SK-N-SH (cell line): Measurements from ENCODE around the gene CALCOCO1. TPM values are rescaled to one million over a fixed set of nuclear protein-coding genes. Genes with fewer than 3 reads are reported as not detected.

ENCODE experiments used
- CTCF ChIA-PET: fragments of 300-600, 350-600 bp; formaldehyde crosslinking; extraction: SDS; loops from one replicate; lab custom pipeline; 2021; lab: Yijun Ruan, JAX
- POLR2A ChIA-PET: fragments of 350-600 bp; sonication (Branson Sonifier 250); formaldehyde crosslinking; extraction: SDS; loops from one replicate; lab custom pipeline; 2020; ENCODE audit warnings: antibody characterized with exemption, inconsistent platforms; lab: Yijun Ruan, JAX
- DNase-seq: peaks from one replicate; pipeline ENCODE4 v3.0.0; 2012
- H2AFZ ChIP-seq: fragments of 200-600 bp; sonication (generic); 2 replicates; pipeline ENCODE4 v1.8.1; 2016; ENCODE audit warnings: antibody characterized with exemption, mild to moderate bottlenecking, low read depth
- H3F3A ChIP-seq: fragments of 200-600 bp; sonication (generic); replicated peaks from 2 replicates; pipeline ENCODE3; 2016; ENCODE audit warnings: antibody characterized with exemption, mild to moderate bottlenecking; ENCODE audit not compliant: insufficient read depth
- H3K27ac ChIP-seq, 2 experiments: fragments of 200-500 bp in 1 of 2; fragments of 200-600 bp in 1 of 2; sonication (Bioruptor generic) in 1 of 2; sonication (generic), shearing (Covaris generic) in 1 of 2; 2 replicates each; pipeline versions ENCODE4 v1.5.1 to v1.6.1; 2014 to 2016; ENCODE audit warnings: low read depth in 2 of 2, inconsistent platforms in 1 of 2, low read length in 1 of 2, mild to moderate bottlenecking in 1 of 2, mixed read lengths in 1 of 2
- H3K27me3 ChIP-seq: fragments of 200-600 bp; sonication (generic), shearing (Covaris generic); 2 replicates; pipeline ENCODE4 v1.6.1; 2016; ENCODE audit warnings: mixed run types; ENCODE audit not compliant: insufficient read depth
- H3K36me3 ChIP-seq, 2 experiments: fragments of 200-500 bp in 1 of 2; fragments of 200-600 bp in 1 of 2; sonication (Bioruptor generic) in 1 of 2; sonication (generic) in 1 of 2; replicated peaks in 1 of 2; 2 replicates each; pipeline versions ENCODE3 to v1.5.1; 2014 to 2016; ENCODE audit warnings: low read length in 1 of 2, mild to moderate bottlenecking in 1 of 2; ENCODE audit not compliant: insufficient read depth in 2 of 2, control insufficient read depth in 1 of 2
- H3K4me1 ChIP-seq, 2 experiments: fragments of 200-500 bp in 1 of 2; fragments of 200-600 bp in 1 of 2; sonication (Bioruptor generic) in 1 of 2; sonication (generic), shearing (Covaris generic) in 1 of 2; 2 replicates each; pipeline versions ENCODE4 v1.5.1 to v1.6.1; 2014 to 2016; ENCODE audit warnings: low read depth in 1 of 2, low read length in 1 of 2, mixed run types in 1 of 2; ENCODE audit not compliant: insufficient read depth in 2 of 2, control insufficient read depth in 1 of 2
- H3K4me2 ChIP-seq: fragments of 200-600 bp; sonication (generic), shearing (Covaris generic); 2 replicates; pipeline ENCODE4 v1.6.1; 2017; ENCODE audit warnings: mixed run types
- H3K4me3 ChIP-seq, 2 experiments: fragments of 200-500 bp in 1 of 2; fragments of 200-600 bp in 1 of 2; sonication (Bioruptor generic) in 1 of 2; sonication (generic), shearing (Covaris generic) in 1 of 2; 2 replicates each; pipeline versions ENCODE4 v1.5.1 to v1.8.1; 2014 to 2016; ENCODE audit warnings: low read depth in 2 of 2, inconsistent platforms in 1 of 2, low read length in 1 of 2, mild to moderate bottlenecking in 1 of 2, mixed read lengths in 1 of 2, moderate library complexity in 1 of 2
- H3K79me2 ChIP-seq: fragments of 200-600 bp; sonication (generic); 2 replicates; pipeline ENCODE4 v1.8.1; 2017; ENCODE audit warnings: mild to moderate bottlenecking; ENCODE audit not compliant: insufficient read depth
- H3K9ac ChIP-seq: fragments of 200-600 bp; sonication (generic); 2 replicates; pipeline ENCODE4 v1.6.1; 2017; ENCODE audit warnings: mixed run types
- H3K9me2 ChIP-seq: fragments of 200-600 bp; sonication (generic); 2 replicates; pipeline ENCODE4 v1.6.1; 2017; ENCODE audit warnings: mixed run types
- H3K9me3 ChIP-seq: fragments of 200-600 bp; sonication (generic); 2 replicates; pipeline ENCODE4 v1.6.1; 2017; ENCODE audit warnings: mixed run types, mild to moderate bottlenecking, moderate library complexity
- H4K20me1 ChIP-seq: fragments of 200-600 bp; sonication (generic); 2 replicates; pipeline ENCODE4 v1.6.1; 2017; ENCODE audit warnings: mild to moderate bottlenecking, mixed run types; ENCODE audit not compliant: insufficient read depth
- ELF1 ChIP-seq: IDR thresholded peaks from 2 replicates; pipeline ENCODE4 v1.4.0; 2012
- EP300 ChIP-seq, 2 experiments: IDR thresholded peaks; 2 replicates each; pipeline versions ENCODE4 v1.4.0 to v1.6.1; 2012; ENCODE audit warnings: borderline replicate concordance in 1 of 2, low read depth in 1 of 2, low read length in 1 of 2
- EZH2phosphoT487 ChIP-seq: fragments of 200-600 bp; sonication (generic); IDR thresholded peaks from 2 replicates; pipeline ENCODE4 v1.6.1; 2017; ENCODE audit warnings: low read depth, mixed run types, mild to moderate bottlenecking, antibody characterized with exemption, moderate library complexity, borderline replicate concordance
- FOXJ3 ChIP-seq: sonication (generic); formaldehyde crosslinking; IDR thresholded peaks from 2 replicates; pipeline ENCODE4 v1.5.1; 2020; ENCODE audit warnings: mild to moderate bottlenecking, missing genetic modification reagents
- FOXM1 ChIP-seq: IDR thresholded peaks from 2 replicates; pipeline ENCODE4 v1.4.0; 2012; ENCODE audit warnings: low read depth, mild to moderate bottlenecking
- GABPA ChIP-seq: IDR thresholded peaks from 2 replicates; pipeline ENCODE4 v1.4.0; 2012; ENCODE audit warnings: low read depth, mild to moderate bottlenecking
- IRF3 ChIP-seq: fragments of 150-350 bp; IDR thresholded peaks from 2 replicates; pipeline ENCODE4 v1.6.1; 2016; ENCODE audit warnings: mild to moderate bottlenecking, low read depth, low read length
- JUND ChIP-seq: IDR thresholded peaks from 2 replicates; pipeline ENCODE4 v1.4.0; 2012
- MEF2A ChIP-seq: IDR thresholded peaks from 2 replicates; pipeline ENCODE4 v1.4.0; 2012; ENCODE audit warnings: low read depth, borderline replicate concordance
- MXI1 ChIP-seq: IDR thresholded peaks from 2 replicates; pipeline ENCODE4 v1.6.1; 2012; ENCODE audit warnings: mild to moderate bottlenecking, low read depth, low read length, improper control_type of control experiment
- NFIC ChIP-seq: IDR thresholded peaks from 2 replicates; pipeline ENCODE4 v1.4.0; 2012; ENCODE audit warnings: borderline replicate concordance
- NRF1 ChIP-seq: IDR thresholded peaks from 2 replicates; pipeline ENCODE4 v1.6.1; 2012; ENCODE audit warnings: low read depth, mild to moderate bottlenecking, low read length
- PBX3 ChIP-seq: IDR thresholded peaks from 2 replicates; pipeline ENCODE4; 2012
- POLR2AphosphoS5 ChIP-seq: IDR thresholded peaks from 2 replicates; pipeline ENCODE4 v1.6.1; 2012; ENCODE audit warnings: low read depth, low read length
- RAD21 ChIP-seq: IDR thresholded peaks from 2 replicates; pipeline ENCODE4 v1.6.1; 2012; ENCODE audit warnings: mild to moderate bottlenecking, low read length
- RCOR1 ChIP-seq: fragments of 150-350 bp; IDR thresholded peaks from 2 replicates; pipeline ENCODE4 v1.6.1; 2017; ENCODE audit warnings: antibody characterized with exemption, low read length
- SMC3 ChIP-seq: IDR thresholded peaks from 2 replicates; pipeline ENCODE4 v1.6.1; 2012; ENCODE audit warnings: low read depth, low read length, improper control_type of control experiment
- TAF1 ChIP-seq: IDR thresholded peaks from 2 replicates; pipeline ENCODE4 v1.6.1; 2012; ENCODE audit warnings: low read depth, mild to moderate bottlenecking, low read length, moderate library complexity, borderline replicate concordance
- YY1 ChIP-seq: IDR thresholded peaks from 2 replicates; pipeline ENCODE4 v1.4.0; 2012; ENCODE audit warnings: low read depth, mild to moderate bottlenecking
- ZBTB33 ChIP-seq: IDR thresholded peaks from 2 replicates; pipeline ENCODE4 v1.4.0; 2012; ENCODE audit warnings: low read depth, borderline replicate concordance
- WGBS: methylation state at CpG from one replicate; pipeline ENCODE4 v1.1.6; 2017; ENCODE audit warnings: low lambda C conversion rate; 5-methylcytosine and 5-hydroxymethylcytosine counted together
- polyA plus RNA-seq, 3 experiments: library from polyadenylated mRNA; depleted of rRNA; stranded (reverse); fragments of >200 nt; gene quantifications; 2 replicates each; pipeline ENCODE4 v1.2.3, GENCODE V29; 2012

The CALCOCO1 gene
- polyA plus RNA-seq, 1 of the 3 experiments (the other 2 are of a cell fraction): 72.1 TPM

- no peak for DNase-seq
- TF ChIP-seq POLR2AphosphoS5 (no peak), FOXJ3 (no peak), SMC3 (no peak), GABPA (no peak), RAD21 (no peak), IRF3 (no peak), ZBTB33 (no peak), NRF1 (no peak), NFIC (no peak), MEF2A (no peak), JUND (no peak), PBX3 (no peak), FOXM1 (no peak), YY1 (no peak), TAF1 (no peak), ELF1 (no peak), EP300 (IDR thresholded peaks at IDR 0.05; ENCODE audit: borderline replicate concordance in 1 of 2, low read depth in 1 of 2, low read length in 1 of 2) (no peak), EZH2phosphoT487 (no peak), RCOR1 (no peak), MXI1 (no peak)
- Histone ChIP-seq H3K9me2 (no peaks in the 10 kb centered on the region), H3K27me3 (peaks cover 40% of the 10 kb centered on the region), H3K9me3 (no peaks in the 10 kb centered on the region), H3K27ac (no peak overlapping the region), H3K4me3 (no peak overlapping the region), H3K4me1 (no peaks in the 10 kb centered on the region), H3K9ac (no peak overlapping the region), H3K36me3 (peaks cover 0 to 6% of the 10 kb centered on the region in 2 experiments), H4K20me1 (no peaks in the 10 kb centered on the region), H3K4me2 (no peak overlapping the region), H2AFZ (no peak overlapping the region), H3F3A (no peaks in the 10 kb centered on the region), H3K79me2 (no peaks in the 10 kb centered on the region)
- CTCF ChIA-PET: interaction anchor here (1.0 to 28.9 kb wide), 5 partner anchors 7 to 44 kb away, joined by 3 to 760 read pairs (median 5); partner anchors contain the start of gene ATP5MC2
- POLR2A ChIA-PET: interaction anchor here (0.9 kb wide), 1 partner anchor 34 kb away, joined by 3 read pairs; no protein-coding TSS in a partner anchor
- WGBS: 64% methylated on average over 3 of the region's 4 CpGs
Measured at GRCh38 chr12:53709671-53710070, 17.6 kb downstream of the CALCOCO1 start.
